Brain microvascular endothelial cell (primary cell): ENCODE results near the gene GTPBP2.

Source experiments
- DNase-seq: peaks from one replicate; pipeline ENCODE4 v3.0.0-alpha.2; 2020
- H3K27ac ChIP-seq: fragments of 250-450 bp; sonication (Bioruptor Pico); 2 replicates; pipeline ENCODE4 v1.5.1; 2020; ENCODE audit warnings: mild to moderate bottlenecking, moderate library complexity
- H3K27me3 ChIP-seq: fragments of 250-450 bp; sonication (Bioruptor Pico); replicated peaks from 2 replicates; pipeline ENCODE4 v1.5.1; 2020; ENCODE audit warnings: mild to moderate bottlenecking
- H3K36me3 ChIP-seq: fragments of 250-450 bp; sonication (Bioruptor Pico); replicated peaks from 2 replicates; pipeline ENCODE4 v1.5.1; 2020; ENCODE audit warnings: mild to moderate bottlenecking
- H3K4me3 ChIP-seq: 2 replicates; pipeline ENCODE4 v1.5.1; 2011; ENCODE audit warnings: low read depth, mild to moderate bottlenecking, control low read depth, low read length, moderate library complexity
- in situ Hi-C: cut with HindIII; loops from 2 replicates; pipeline ENCODE4 v1.10.0; 2017; ENCODE audit warnings: low sequenced_read_pairs, low pct_ligation_motif_present
- TF ChIP-seq, protein P1 (sequence below): IDR thresholded peaks from 2 replicates; pipeline ENCODE4 v1.5.1; 2011; ENCODE audit warnings: low read depth, mild to moderate bottlenecking, moderate library complexity, low read length, control low read depth, inconsistent platforms; ENCODE audit errors: missing control alignments

The GTPBP2 gene

DNA sequence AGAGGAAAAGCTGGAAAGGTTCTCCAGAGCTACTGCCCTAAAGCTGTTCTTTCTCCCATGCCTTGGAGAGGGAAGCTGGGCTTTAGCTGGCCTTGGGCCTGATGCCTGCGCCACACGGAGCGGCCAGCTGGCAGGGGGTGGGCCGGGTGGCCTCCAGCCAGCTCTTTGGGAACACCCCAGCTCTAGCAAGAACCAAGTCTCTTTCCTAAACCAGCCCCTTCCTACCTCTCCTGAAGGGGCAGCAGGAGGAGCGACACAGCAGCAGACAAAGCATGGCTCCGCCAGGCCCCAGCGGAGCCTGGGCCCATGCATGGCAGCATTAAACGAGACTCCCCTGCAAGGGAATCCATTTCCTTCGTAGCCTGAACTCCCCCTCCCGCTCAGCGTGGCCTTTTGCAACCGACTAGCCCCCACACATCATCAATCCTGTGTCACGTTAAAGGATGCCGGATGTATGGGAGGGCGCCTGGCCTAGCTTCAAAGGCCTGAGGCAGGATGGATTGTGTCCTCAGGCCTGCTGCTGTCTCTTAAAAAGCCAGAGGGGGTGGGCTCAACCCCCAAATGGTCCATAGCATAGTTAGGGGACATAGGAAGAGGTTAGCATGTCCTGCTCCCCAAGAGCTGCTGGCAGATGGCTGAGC is 44.5 kb upstream of the GTPBP2 start:
- H3K27ac ChIP-seq, result no peak overlapping the region
- no peak for DNase-seq
- peaks cover 43% of the 10 kb centered on the region for H3K36me3 ChIP-seq
- H3K27me3 ChIP-seq, result no peaks in the 10 kb centered on the region
- TF ChIP-seq, protein P1, sequence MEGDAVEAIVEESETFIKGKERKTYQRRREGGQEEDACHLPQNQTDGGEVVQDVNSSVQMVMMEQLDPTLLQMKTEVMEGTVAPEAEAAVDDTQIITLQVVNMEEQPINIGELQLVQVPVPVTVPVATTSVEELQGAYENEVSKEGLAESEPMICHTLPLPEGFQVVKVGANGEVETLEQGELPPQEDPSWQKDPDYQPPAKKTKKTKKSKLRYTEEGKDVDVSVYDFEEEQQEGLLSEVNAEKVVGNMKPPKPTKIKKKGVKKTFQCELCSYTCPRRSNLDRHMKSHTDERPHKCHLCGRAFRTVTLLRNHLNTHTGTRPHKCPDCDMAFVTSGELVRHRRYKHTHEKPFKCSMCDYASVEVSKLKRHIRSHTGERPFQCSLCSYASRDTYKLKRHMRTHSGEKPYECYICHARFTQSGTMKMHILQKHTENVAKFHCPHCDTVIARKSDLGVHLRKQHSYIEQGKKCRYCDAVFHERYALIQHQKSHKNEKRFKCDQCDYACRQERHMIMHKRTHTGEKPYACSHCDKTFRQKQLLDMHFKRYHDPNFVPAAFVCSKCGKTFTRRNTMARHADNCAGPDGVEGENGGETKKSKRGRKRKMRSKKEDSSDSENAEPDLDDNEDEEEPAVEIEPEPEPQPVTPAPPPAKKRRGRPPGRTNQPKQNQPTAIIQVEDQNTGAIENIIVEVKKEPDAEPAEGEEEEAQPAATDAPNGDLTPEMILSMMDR, result no peak
- in situ Hi-C loops, result no loop called here
- no peak overlapping the region for H3K4me3 ChIP-seq

DNA sequence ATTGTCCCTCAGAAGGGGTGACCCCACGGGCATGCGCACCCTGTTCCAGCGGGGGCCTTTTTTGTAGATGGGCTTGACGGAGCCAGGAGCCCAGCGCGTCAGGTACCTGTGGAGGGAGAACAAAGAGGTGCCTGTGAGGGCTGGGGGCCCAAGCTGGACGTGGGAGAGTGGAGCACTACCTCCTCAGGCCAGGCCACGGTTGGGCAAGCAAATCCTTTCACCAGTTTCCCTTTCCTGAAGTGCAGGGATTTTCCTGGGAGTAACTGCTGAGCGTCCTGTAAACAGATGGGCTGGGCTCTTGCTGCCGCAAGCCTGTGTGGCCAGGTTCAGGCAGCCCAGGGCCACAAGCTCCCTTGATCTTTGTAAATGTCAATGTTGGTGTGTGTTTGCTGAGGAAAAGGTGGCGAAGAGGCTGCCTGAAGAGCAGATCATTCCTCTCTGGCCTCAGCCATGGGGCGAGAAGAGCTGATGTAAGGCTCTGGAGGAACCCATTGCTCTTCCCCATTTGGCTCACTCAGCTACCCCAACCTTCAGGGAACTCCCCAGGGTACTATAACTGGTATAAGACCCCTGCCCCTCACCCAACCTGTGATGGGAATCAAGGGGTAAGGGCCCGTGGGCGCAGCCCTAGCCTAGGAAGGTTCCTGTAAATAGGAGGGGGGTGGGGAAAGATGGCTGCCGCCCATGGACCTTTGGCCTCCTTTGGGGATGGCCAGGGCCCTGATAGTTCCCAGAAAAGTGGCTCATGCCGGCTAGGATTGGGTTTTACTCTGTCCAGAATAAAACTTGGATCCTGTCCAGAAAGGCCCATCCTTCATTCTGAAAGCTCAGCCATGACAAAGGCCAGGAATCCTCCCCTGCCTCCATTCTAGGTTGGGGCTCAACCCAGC is 43.0 kb upstream of the GTPBP2 start:
- peaks cover 27% of the 10 kb centered on the region for H3K36me3 ChIP-seq
- in situ Hi-C loops, result no loop called here

DNA sequence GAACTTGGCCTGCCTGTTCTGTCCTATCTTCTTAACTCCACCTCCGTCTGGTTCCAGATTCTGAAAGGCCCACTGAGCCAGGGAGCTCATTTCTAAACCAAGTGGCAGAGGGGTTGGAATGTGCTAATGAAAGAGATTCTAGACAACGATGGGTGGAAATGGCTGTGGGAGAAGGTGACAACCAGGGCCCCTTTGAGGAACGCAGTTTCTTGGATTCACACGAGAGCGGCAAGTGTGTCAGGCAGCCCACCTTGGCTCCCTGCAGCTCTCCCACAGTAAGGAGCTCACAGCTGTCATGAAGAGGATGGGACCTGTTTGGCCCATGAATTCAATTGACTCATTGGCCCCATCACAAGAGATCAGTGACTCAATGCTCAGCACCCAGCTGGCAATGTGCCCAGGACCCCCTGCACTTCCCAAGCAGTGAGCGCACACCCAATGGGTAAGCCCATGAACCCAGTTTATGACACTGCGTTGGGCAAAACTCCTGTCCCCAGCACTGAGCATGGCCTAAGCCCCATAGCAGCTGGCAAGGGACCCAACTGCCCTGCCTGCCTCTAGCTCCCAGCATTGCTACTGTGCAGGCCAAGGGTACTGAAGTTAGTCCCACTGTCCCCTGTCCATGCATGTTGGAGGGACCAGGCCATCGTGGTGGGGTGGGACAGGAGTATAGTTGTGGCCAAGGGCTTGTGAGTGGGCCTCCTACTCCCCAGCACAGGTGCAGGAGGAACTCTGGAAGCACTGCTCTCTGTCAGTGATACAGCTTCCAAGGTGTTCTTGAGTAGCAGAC is 42.1 kb upstream of the GTPBP2 start:
- TF ChIP-seq, protein P1, result no peak
- in situ Hi-C loops, result no loop called here
- DNase-seq, result no peak
- H3K27ac ChIP-seq, result no peak overlapping the region
- H3K36me3 ChIP-seq, result peaks cover 19% of the 10 kb centered on the region
- no peaks in the 10 kb centered on the region for H3K27me3 ChIP-seq
- no peak overlapping the region for H3K4me3 ChIP-seq

More for the DNA sequence above, 43.0 kb upstream of the GTPBP2 start:
- TF ChIP-seq, protein P1, result no peak
- no peak for DNase-seq
- Histone ChIP-seq H3K4me3 (no peak overlapping the region), H3K27ac (no peak overlapping the region), H3K27me3 (no peaks in the 10 kb centered on the region)

DNA sequence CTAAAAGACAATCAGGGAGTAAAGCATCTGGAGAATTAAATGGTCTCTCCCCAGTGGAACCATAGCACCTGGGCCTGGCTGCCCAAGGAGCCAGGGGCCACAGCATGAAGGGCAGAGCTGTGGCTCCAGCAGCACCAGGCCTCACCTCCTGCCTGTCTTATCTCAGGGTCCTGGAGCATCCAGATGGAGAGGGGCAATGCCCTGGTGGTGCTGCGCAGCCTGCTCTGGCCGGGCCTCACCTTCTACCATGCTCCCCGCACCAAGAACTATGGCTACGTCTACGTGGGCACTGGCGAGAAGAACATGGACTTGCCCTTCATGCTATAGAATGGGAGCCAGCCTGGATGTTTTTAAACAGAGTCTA is 41.5 kb upstream of the GTPBP2 start:
- DNase-seq, result no peak
- peaks cover 18% of the 10 kb centered on the region for H3K36me3 ChIP-seq
- in situ Hi-C loops, result no loop called here
- no peak overlapping the region for H3K4me3 ChIP-seq
- H3K27me3 ChIP-seq, result no peaks in the 10 kb centered on the region
- TF ChIP-seq, protein P1, result no peak
- H3K27ac ChIP-seq, result no peak overlapping the region

DNA sequence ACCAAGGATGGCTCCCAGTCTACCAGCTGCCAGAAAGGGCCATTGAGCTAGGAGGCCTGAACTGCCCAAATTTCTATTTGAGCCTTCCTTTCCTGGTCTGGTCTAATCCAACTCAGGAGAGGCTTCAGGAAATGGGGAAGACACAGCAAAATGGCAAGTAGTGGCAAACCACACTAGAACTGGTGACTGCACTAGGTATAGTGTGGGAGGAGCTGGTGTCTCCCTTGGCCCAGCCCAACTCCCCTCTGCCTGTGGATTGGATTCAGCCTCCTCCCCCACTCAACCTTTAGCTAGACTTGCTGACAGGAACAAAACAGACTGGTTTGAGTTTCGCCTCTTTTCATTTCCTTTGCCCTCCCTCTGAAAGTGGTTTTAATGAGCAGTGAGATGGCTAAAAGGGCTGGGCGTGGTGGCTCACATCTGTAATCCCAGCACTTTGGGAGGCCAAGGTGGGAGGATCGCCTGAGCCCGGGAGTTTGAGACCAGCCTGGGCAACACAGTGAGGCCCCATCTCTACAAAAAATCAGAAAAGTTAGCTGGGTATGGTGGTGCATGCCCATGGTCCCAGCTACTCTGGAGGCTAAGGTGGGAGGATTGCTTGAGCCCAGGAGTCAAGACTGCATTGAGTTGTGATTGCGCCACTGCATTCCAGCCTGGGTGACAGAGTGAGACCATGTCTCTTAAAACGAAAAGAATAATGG is 41.0 kb upstream of the GTPBP2 start:
- Histone ChIP-seq H3K27ac (no peak overlapping the region), H3K36me3 (peaks cover 17% of the 10 kb centered on the region), H3K4me3 (no peak overlapping the region), H3K27me3 (no peaks in the 10 kb centered on the region)
- DNase-seq, result no peak
- in situ Hi-C loops, result no loop called here
- TF ChIP-seq, protein P1, result no peak
